Upper lobe of right lung (tissue), 1 donor: ENCODE measurements around the gene RIPPLY3. TPM values are rescaled to one million over a fixed set of nuclear protein-coding genes. Genes with fewer than 3 reads are reported as not detected.

Experiments
- ATAC-seq: fragments of 200-7000 bp; cut with Tn5 transposase; one replicate; pipeline ENCODE4 v1.9.1; 2020; ENCODE audit warnings: mild to moderate bottlenecking, moderate library complexity
- DNase-seq: peaks from one replicate; pipeline ENCODE4 v3.0.0-alpha.2; 2020
- H3K27ac ChIP-seq: fragments of 200-600 bp; one replicate; pipeline ENCODE4 v1.8.0; 2022
- H3K27me3 ChIP-seq: fragments of 200-600 bp; one replicate; pipeline ENCODE4 v1.8.0; 2022; ENCODE audit warnings: mild to moderate bottlenecking
- H3K36me3 ChIP-seq: fragments of 200-600 bp; one replicate; pipeline ENCODE4 v1.8.0; 2022
- H3K4me1 ChIP-seq: fragments of 200-600 bp; one replicate; pipeline ENCODE4 v1.8.0; 2022
- H3K4me3 ChIP-seq: fragments of 200-600 bp; one replicate; pipeline ENCODE4 v1.8.0; 2022; ENCODE audit warnings: mild to moderate bottlenecking
- H3K9me3 ChIP-seq: fragments of 200-600 bp; one replicate; pipeline ENCODE4 v1.8.0; 2022
- CTCF ChIP-seq: fragments of 200-600 bp; IDR thresholded peaks from one replicate; pipeline ENCODE4 v1.8.0; 2022; ENCODE audit warnings: antibody characterized with exemption
- intact Hi-C: fragments of 100-400 bp; cut with DNase I; formaldehyde crosslinking; loops from one replicate; pipeline ENCODE4 v1.11.0; 2022
- total RNA-seq: library from RNA; stranded (reverse); fragmentation: NEBNext Ultra II Directional; extraction: Animal tissue kit (Norgen Biotek cat#: 25700); gene quantifications from one replicate; pipeline ENCODE4 v1.2.1, GENCODE V29; 2021
- donor health status: DM: no; HTN: yes; CAD: no; lungs with severe emphysema.

The RIPPLY3 gene
- total RNA-seq, 1 donor from 2014 or later = not detected

DNA sequence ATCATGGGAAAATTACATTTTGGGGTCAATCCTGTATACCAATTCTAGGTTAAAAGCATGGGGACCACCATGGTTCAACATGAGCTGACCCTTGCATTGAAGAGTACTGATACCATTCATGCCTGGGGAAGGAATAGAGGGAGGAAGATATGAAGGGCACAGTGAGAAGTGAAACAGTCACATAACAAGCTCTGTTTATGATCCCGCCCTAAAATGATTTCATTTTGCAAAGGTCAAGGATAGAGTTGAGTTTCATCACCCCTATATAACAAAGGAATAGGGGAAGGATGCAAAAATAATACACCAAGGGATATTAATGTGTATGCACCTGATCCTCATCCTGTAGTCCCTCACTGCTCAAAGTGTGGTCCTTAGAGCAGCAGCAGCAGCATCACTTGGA, 37.5 kb upstream of the RIPPLY3 start:
- Histone ChIP-seq H3K27ac (no peak overlapping the region), H3K9me3 (no peaks in the 10 kb centered on the region), H3K4me1 (peaks cover 14% of the 10 kb centered on the region), H3K27me3 (no peaks in the 10 kb centered on the region), H3K36me3 (no peaks in the 10 kb centered on the region), H3K4me3 (no peak overlapping the region)
- ATAC-seq (no peak), DNase-seq (no peak)
- TF ChIP-seq CTCF = no peak
- intact Hi-C loops = no loop called here

DNA sequence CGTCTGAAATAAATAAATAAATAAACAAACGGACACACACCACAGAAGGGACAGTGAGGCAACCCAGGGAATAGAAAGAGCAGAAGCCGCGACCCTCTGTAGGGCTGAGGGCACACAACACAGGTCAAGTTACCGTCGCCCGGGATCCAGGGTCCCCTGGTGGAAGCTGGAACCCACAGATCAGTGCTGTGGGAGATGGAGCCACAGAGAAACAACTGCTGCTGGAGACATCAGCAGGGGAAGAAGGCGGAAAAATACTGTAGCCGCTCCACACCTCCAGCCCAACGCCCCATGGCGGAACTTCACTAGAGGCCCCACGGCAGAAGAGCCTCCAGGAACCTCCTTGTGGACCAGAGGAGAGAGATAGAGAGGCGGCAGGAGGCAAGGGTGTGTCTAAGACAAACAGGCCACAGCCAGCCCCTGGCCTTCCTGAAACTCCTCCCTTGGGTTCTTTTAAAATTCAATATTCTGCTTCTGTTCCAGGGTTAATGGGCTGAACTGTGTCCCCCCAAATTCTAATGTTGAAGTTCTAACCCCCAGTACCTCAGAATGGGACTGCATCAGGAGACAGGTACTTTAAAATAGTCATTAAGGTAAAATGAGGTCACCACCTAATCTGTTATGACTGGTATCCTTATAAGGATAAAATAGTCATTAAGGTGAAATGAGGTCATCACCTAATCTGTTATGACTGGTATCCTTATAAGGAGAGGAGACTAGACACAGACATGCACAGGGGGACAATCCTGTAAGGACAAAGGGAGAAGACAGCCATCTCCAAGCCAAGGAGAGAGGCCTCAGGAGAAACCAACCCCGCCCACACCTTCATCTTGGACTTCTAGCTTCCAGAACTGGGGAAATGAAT, 32.3 kb upstream of the RIPPLY3 start:
- intact Hi-C loops = no loop called here
- Histone ChIP-seq H3K4me3 (no peak overlapping the region), H3K27me3 (no peaks in the 10 kb centered on the region), H3K9me3 (no peaks in the 10 kb centered on the region), H3K36me3 (no peaks in the 10 kb centered on the region), H3K27ac (no peak overlapping the region), H3K4me1 (peaks cover 14% of the 10 kb centered on the region)
- ATAC-seq (no peak), DNase-seq (no peak)
- no peak for TF ChIP-seq CTCF

DNA sequence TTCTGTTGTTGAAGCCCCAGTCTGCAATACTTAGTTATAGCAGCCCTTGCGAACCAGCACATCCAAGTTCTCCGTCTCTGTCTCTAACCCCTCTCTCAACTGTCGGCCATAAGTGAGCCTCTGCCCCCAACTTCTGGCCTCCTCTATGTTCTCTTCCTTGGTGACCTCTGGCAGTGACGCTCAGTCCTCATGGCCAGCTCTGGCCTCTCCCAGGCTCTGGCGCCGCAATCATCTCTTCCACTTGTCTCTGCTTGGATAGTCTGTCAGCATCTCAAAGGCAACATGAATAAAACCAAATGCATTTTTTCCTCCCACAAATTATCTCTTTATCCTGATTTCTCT, 31.7 kb upstream of the RIPPLY3 start:
- H3K9me3 ChIP-seq = no peaks in the 10 kb centered on the region
- no peaks in the 10 kb centered on the region for H3K27me3 ChIP-seq
- no peak for DNase-seq
- TF ChIP-seq CTCF = no peak
- H3K36me3 ChIP-seq = no peaks in the 10 kb centered on the region
- ATAC-seq = no peak
- H3K4me1 ChIP-seq = peaks cover 14% of the 10 kb centered on the region
- H3K4me3 ChIP-seq = no peak overlapping the region
- intact Hi-C loops = no loop called here
- no peak overlapping the region for H3K27ac ChIP-seq

DNA sequence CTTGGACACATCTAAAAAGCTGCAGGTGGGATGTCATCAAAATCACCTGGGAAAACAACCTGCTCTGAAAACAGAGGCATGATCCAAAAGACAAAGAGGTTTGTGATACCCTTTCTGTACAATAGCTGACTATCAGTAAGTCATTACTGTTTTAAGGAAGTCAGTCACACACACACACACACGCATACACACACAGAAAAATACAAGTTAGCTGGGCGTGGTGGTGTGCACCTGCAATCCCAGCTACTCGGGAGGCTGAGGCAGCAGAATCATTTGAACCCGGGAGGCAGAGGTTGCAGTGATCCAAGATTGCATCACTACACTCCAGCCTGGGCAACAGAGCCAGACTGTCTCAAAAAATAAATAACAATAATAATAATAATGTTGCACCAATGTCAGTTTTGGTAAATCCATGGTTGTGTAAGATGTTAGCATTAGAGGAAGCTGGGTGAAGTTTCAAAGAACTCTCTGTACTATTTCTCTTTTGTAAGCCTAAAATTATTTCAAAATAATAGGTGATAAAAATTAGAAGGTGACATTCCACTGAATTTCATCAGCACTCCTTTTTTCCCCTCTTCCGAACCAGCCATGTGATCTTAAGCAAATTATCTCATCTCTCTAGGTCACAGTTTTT, 30.2 kb upstream of the RIPPLY3 start:
- no peak for TF ChIP-seq CTCF
- Histone ChIP-seq H3K4me3 (no peak overlapping the region), H3K27me3 (no peaks in the 10 kb centered on the region), H3K9me3 (no peaks in the 10 kb centered on the region), H3K4me1 (peaks cover 14% of the 10 kb centered on the region), H3K36me3 (no peaks in the 10 kb centered on the region), H3K27ac (no peak overlapping the region)
- ATAC-seq (no peak), DNase-seq (no peak)
- intact Hi-C loops = no loop called here

GRCh38 chr21:36976882-36977651, 29.4 kb upstream of the RIPPLY3 start:
- H3K4me3 ChIP-seq = no peak overlapping the region
- ATAC-seq = peak; percentile 59
- no peaks in the 10 kb centered on the region for H3K36me3 ChIP-seq
- H3K9me3 ChIP-seq = no peaks in the 10 kb centered on the region
- H3K4me1 ChIP-seq = peaks cover 14% of the 10 kb centered on the region
- no peaks in the 10 kb centered on the region for H3K27me3 ChIP-seq
- peak; percentile 51 for TF ChIP-seq CTCF
- intact Hi-C loops = no loop called here
- H3K27ac ChIP-seq = peak overlapping the region; percentile 6
- DNase-seq = no peak
